ENCODE results near the gene GAK. TPM values are rescaled to one million over a fixed set of nuclear protein-coding genes. Genes with fewer than 3 reads are reported as not detected.

The GAK gene
- total RNA-seq, 1 donor from 2014 or later = 138 TPM

- Histone ChIP-seq H3K4me1 (no peaks in the 10 kb centered on the region), H3K27ac (no peak overlapping the region), H3K9me3 (no peaks in the 10 kb centered on the region), H3K4me3 (no peak overlapping the region), H3K36me3 (peaks cover 15% of the 10 kb centered on the region), H3K27me3 (no peaks in the 10 kb centered on the region)
- TF ChIP-seq, protein P1, sequence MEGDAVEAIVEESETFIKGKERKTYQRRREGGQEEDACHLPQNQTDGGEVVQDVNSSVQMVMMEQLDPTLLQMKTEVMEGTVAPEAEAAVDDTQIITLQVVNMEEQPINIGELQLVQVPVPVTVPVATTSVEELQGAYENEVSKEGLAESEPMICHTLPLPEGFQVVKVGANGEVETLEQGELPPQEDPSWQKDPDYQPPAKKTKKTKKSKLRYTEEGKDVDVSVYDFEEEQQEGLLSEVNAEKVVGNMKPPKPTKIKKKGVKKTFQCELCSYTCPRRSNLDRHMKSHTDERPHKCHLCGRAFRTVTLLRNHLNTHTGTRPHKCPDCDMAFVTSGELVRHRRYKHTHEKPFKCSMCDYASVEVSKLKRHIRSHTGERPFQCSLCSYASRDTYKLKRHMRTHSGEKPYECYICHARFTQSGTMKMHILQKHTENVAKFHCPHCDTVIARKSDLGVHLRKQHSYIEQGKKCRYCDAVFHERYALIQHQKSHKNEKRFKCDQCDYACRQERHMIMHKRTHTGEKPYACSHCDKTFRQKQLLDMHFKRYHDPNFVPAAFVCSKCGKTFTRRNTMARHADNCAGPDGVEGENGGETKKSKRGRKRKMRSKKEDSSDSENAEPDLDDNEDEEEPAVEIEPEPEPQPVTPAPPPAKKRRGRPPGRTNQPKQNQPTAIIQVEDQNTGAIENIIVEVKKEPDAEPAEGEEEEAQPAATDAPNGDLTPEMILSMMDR (IDR thresholded peaks at IDR 0.05) = no peak
- intact Hi-C loops (cut with DNase I) = no loop called here
- peak; percentile 60 for DNase-seq
- ATAC-seq = no peak
Observed at GRCh38 chr4:957581-958313, 25.6 kb upstream of the GAK start.

DNA sequence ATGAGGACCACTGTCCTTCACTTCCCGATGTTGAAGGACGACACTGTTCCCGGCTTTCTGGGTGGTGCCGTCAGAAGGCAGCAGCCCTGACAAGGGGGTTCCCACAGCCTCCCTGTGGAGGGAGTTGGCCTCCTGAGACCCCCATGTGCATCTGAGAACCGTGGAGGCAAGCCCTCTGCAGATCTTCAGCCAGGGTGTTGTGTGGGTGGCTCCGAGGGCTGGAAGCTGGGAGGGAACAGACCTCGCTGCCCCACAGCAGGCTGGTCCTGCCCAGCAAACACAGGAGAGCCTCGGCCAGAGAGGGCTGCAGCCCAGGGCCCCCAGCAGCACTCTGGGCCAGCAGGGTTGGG is 25.1 kb upstream of the GAK start:
- no peak overlapping the region for H3K4me3 ChIP-seq
- no peaks in the 10 kb centered on the region for H3K27me3 ChIP-seq
- H3K36me3 ChIP-seq = peaks cover 9% of the 10 kb centered on the region
- no peak overlapping the region for H3K27ac ChIP-seq
- ATAC-seq (no peak), DNase-seq (peak; percentile 61)
- no peaks in the 10 kb centered on the region for H3K9me3 ChIP-seq
- H3K4me1 ChIP-seq = no peaks in the 10 kb centered on the region
- TF ChIP-seq, protein P1 (IDR thresholded peaks at IDR 0.05) = no peak
- intact Hi-C loops (cut with DNase I) = no loop called here

- H3K36me3 ChIP-seq = peaks cover 6% of the 10 kb centered on the region
- intact Hi-C loops (cut with DNase I) = no loop called here
- ATAC-seq = no peak
Observed at GRCh38 chr4:956531-957230, 24.6 kb upstream of the GAK start.

GRCh38 chr4:955931-956381 is 23.8 kb upstream of the GAK start:
- H3K27ac ChIP-seq = no peak overlapping the region
- no peak overlapping the region for H3K4me3 ChIP-seq
- H3K36me3 ChIP-seq = peaks cover 8% of the 10 kb centered on the region
- no peaks in the 10 kb centered on the region for H3K4me1 ChIP-seq
- DNase-seq (peak; percentile 57), ATAC-seq (no peak)
- H3K9me3 ChIP-seq = no peaks in the 10 kb centered on the region
- TF ChIP-seq, protein P1 (IDR thresholded peaks at IDR 0.05) = no peak
- intact Hi-C loops (cut with DNase I) = no loop called here
- H3K27me3 ChIP-seq = no peaks in the 10 kb centered on the region

More at GRCh38 chr4:956531-957230, 24.6 kb upstream of the GAK start:
- H3K4me1 ChIP-seq = no peaks in the 10 kb centered on the region
- no peak overlapping the region for H3K27ac ChIP-seq
- DNase-seq = peak; percentile 60
- no peak overlapping the region for H3K4me3 ChIP-seq
- TF ChIP-seq, protein P1 (IDR thresholded peaks at IDR 0.05) = no peak
- H3K27me3 ChIP-seq = no peaks in the 10 kb centered on the region
- no peaks in the 10 kb centered on the region for H3K9me3 ChIP-seq

- H3K36me3 ChIP-seq = peaks cover 8% of the 10 kb centered on the region
- no peaks in the 10 kb centered on the region for H3K9me3 ChIP-seq
- no peaks in the 10 kb centered on the region for H3K4me1 ChIP-seq
- no peaks in the 10 kb centered on the region for H3K27me3 ChIP-seq
- TF ChIP-seq, protein P1 (IDR thresholded peaks at IDR 0.05) = no peak
- intact Hi-C loops (cut with DNase I) = no loop called here
- no peak overlapping the region for H3K27ac ChIP-seq
- H3K4me3 ChIP-seq = no peak overlapping the region
- ATAC-seq (no peak), DNase-seq (peak; percentile 52)
Observed at GRCh38 chr4:955161-955921, 23.2 kb upstream of the GAK start.

Data from upper lobe of right lung (tissue), 1 donor.